Stimulated activated CD8-positive, alpha-beta memory T cell treated with anti-CD3 and anti-CD28 coated beads, Interleukin-7, amount 100 ng/mL, for 1 hour (primary cell): ENCODE measurements around the gene FAM168A.

Experiments
- DNase-seq, 2 donors: peaks; one replicate each; pipeline ENCODE4 v3.0.0-alpha.2; 2020; ENCODE audit warnings: low read depth in 2 of 2

Gene FAM168A

DNA sequence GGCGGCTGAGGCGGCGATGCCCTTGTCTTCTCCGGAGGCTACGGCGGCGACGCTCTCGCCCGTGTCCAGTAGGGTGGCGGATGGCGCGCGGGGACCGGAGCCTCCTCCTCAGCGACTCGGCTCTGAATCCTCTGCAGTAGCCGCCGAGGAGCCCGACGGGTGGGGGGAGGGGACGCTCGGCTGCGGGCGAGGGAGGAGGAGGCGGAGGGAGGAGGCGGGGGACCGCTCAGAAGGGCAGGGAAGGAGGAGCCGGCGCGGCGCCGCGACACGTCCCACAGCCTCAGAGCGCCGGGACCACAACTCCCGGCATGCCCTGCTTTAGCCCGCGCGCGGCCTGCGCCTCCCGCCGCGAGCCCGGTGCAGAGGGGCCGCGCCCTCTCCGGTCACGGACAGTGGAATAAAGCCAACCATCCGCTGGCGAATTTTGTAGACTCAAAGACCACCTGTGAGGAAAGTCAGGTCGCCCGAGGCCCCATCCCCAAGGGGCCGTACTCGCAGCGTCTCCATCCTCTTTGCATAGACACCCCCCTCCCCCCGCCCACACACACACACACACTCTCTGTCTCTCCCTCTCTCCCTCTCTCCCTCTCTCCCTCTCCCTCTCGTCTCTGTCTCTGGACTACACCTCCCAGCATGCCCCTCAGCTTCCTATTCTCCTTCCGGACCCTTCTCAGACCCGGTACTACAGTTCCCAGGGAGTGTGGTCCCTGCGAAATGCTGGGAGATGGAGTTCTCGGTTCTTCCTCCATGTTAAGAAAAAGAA, at the start of gene FAM168A:
Gene FAM168A (minus strand): TSS at position 157 of the 763 bp plus-strand sequence. CDS start 129,638 bp downstream, outside the sequence.
- DNase-seq: peak; percentile 78 to 82

- DNase-seq: peak; percentile 76 to 86
Observed at GRCh38 chr11:73647459-73648100, 49.7 kb upstream of the FAM168A start.

- DNase-seq: no peak
Observed at GRCh38 chr11:73645972-73646631, 48.2 kb upstream of the FAM168A start, which contains the start of gene PLEKHB1. TSS of gene PLEKHB1 (plus strand) at chr11:73646581. CDS start at chr11:73646609, 28 bp downstream.

DNA sequence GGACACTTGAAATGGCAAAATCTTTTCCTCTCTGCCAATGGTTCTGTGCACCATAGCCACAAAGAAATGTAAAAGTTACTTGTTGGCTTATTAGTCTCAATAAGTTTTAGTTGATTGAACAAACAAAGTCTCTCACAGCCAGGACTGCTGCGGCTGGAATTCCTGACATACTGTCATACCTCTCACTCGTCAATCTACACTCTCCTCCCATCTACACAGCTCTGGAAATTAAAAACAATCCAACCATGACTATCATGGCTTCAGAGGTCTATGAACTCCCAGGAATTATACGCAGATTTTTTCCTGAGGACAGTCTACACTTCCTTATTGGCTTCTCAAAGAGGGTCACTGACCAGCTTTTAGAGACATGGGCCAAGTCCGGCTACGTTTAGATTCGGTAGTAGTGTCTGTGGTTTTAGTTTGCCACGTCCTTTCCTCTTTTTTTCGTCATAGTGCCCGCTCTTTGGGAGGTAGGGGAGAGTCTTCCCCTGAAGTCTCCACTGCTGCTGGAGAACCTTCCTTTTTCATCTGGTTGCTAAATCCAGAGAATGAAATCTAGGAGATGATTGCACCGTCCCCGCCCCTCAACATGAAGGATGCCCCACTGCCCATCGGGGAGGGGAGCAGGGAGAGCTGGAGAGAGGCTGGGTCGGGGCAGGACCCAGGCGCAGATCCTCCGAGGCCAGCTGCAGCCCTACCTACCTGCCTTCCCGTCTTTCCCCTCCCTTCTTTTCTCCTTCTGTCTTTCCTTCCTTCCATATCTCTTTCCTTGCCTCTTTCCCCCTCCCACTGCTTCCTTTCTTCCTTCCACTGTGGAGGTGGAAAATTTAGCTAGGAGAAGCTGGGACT, 47.4 kb upstream of the FAM168A start:
- no peak for DNase-seq

DNA sequence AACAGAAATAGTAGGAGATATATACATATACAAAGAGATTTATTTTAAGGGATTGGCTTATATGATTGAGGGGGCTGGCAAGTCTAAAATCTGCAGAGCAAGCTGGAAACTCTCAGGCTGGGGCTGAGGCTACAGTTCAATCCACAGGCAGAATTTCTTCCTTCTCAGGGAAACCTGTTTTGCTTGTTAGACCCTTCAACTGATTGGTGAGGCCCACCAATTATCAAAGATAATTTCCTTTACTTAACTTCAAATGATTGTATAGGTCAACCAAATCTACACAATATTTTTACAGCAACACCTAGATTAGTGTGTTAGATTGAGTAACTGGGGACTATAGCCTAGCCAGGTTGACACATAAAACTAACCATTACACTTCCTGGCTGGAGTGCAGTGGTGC, 43.8 kb upstream of the FAM168A start:
- DNase-seq: no peak

DNA sequence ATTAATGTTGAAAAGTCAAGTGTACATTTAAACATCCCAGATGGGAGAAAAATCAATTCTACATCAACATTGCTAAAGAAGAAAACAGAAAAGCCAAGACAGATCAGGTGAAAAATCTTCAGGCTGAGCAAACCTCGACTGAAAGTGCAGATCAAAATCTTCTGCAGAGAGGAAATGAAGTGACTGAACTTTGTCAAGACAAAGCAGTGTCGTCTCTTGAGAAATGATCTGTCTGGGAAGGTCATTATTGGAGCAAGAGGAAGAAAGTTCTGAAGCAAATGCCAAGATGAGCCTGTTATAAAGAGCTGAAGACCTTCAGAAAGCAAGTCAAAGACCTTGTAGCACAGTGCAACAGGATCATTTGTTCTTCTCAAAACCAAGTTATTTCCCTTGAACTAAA, 42.7 kb upstream of the FAM168A start:
- DNase-seq: no peak

GRCh38 chr11:73637012-73637411, 39.1 kb upstream of the FAM168A start:
- DNase-seq: no peak

GRCh38 chr11:73636249-73636648, 38.3 kb upstream of the FAM168A start:
- DNase-seq: no peak

- DNase-seq: no peak
Observed at GRCh38 chr11:73635721-73636120, 37.8 kb upstream of the FAM168A start.

GRCh38 chr11:73633999-73634398, 36.1 kb upstream of the FAM168A start:
- no peak for DNase-seq

- no peak for DNase-seq
Observed at GRCh38 chr11:73632996-73633395, 35.1 kb upstream of the FAM168A start.

DNA sequence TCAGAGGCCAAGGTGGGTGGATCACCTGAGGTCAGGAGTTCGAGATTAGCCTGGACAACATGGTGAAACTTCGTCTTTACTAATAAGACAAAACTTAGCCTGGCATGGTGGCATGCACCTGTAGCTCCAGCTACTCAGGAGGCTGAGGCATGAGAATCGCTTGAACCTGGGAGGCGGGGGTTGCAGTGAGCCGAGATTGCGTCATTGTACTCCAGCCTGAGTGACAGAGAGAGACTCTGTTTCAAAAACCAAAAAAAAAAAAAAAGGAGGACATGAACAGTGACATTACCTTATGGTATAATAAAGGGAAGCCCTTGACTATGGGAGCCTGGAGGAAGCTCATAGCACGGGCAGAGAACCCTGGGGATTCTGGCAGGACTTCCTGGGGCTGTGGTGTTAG, 32.0 kb upstream of the FAM168A start:
- DNase-seq: no peak

GRCh38 chr11:73625696-73626318, 27.9 kb upstream of the FAM168A start:
- peak; percentile 41 to 48 for DNase-seq

DNA sequence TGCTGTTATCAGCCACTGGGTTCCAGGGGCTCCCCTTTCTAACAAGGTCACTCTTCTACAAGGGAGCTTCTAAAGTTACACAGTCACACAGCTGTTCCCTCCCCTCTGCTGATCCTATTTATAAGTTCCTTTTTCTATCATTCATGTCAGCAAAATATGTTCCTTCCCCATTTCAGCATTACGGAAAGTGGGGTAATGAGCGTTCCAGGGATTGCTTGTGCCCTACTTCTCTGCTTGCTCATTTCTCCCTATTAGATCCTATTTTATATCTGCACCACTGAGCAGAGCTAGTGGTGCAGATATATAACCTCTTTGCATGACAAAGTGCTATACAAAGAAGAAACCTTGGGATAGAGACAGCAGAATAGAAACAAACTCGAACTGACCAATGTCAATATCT, 25.8 kb upstream of the FAM168A start:
- DNase-seq: no peak

GRCh38 chr11:73622926-73623593, 25.1 kb upstream of the FAM168A start:
- DNase-seq: no peak

DNA sequence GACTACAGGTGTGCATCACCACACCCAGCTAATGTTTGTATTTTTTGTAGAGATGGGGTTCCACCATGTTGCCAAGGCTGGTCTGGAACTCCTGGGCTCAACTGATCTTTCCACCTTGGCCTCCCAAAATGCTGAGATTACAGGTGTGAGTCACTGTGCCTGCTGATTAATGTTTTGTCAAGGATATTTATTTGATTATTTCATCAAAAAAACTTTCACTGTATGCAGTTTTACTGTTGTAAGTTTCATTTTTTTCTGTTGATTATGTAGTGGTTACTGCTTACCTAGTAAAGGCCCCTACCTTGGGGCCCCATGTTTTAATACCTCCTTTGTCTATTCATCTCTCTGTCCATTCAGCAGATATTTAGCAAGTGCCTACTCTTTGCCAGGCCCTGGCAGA, 16.7 kb upstream of the FAM168A start:
- no peak for DNase-seq

DNA sequence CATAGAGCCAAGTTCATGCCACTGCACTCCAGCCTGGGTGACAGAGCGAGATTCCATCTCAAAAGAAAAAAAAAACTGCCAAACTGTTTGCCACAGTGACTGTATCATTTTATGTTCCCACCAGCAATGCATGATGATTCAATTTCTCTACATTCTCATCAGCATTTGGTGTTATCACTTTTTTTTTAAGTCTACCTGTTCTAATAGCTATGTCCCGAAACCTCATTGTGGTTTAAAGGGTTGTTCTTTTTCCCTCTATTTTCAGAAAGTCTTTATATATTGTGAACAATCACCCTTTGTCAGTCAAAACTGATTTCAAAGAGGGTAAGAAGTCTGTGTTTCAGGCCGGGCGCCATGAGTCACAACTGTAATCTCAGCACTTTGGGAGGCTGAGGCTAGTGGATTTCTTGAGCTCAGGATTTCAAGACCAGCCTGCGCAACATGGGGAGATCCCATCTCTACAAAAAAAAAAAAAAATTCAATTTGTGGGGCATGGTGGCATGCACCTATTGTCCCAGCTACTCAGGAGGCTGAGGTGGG, 14.8 kb upstream of the FAM168A start:
- DNase-seq: no peak

DNA sequence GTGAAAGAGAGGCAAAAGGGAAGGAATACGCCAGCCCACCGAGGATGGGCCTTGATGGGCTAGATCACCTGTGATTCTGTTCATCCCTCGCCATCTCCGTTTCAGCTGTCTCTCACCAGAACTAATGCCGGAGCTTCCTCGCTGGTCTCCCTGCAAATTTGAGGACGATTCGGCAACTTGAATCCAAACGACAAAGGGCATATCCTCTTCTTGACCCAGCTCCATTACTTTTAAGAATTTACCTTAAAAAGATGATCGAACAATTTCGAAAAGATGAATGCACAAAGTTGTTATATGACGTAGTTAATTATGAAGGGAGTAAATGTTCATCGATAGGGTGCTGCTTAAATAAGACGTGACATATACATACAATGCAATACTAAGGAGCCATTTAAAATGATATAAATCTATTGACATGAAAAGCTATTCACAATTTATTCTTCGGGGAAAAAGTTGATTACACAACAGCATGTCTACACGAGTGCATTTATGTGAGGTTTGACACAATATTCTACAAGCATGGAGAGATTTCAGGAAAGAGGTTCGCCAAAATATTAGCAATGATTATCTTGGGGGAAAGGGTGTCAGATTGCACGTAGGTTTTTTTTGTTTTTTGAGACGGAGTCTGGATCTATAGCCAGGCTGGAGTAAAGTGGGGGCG, 937 bp upstream of the FAM168A start:
- DNase-seq: no peak

DNA sequence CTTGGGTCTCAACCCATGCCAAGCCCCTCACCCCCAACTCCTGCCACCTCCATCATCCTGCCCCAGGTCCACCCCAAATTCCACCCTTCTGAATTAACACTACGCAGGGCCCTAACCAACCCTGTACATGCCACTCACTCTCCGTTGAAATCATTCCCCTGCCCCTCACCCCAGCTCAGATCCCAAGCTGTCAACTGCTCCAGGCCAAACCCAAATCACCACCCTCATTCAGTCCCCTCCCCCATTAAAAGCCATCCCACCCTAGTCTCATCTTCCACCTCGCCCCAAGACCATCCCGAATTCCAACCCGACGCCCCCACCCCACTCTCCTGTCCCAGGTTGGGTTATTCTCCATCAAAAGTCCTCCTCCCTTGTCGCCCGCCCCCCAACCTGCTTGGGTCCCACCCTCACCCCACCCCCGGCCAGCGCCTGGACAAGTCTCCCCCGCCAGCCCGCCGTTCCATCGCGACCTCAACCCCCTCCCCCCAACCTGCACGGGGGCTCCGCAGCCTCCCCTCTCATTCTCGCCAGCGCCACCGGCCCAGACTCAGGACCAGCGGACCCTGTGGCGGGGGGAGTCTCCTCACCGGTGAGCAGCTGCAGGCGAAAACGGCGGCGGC, 466 bp downstream of the FAM168A start:
- DNase-seq: no peak

GRCh38 chr11:73596547-73596946, 1.4 kb downstream of the FAM168A start:
- no peak for DNase-seq
